ENCODE results near the gene PHLDB3. TPM values are rescaled to one million over a fixed set of nuclear protein-coding genes. Genes with fewer than 3 reads are reported as not detected.

Gene PHLDB3
- 20.8 and 31.5 TPM in 2 replicates for total RNA-seq

GRCh38 chr19:43504426-43505185 lies at the start of gene PHLDB3:
TSS of gene PHLDB3 (minus strand) at chr19:43504746. CDS start at chr19:43504118, 628 bp downstream.

GRCh38 chr19:43532962-43533545 lies 28.5 kb upstream of the PHLDB3 start, which contains the start of gene ZNF575:
TSS of gene ZNF575 (plus strand) at chr19:43533188. CDS start at chr19:43534423, 1,235 bp downstream.

GRCh38 chr19:43526884-43527859 lies 22.6 kb upstream of the PHLDB3 start, which contains the start of gene ETHE1:
TSS of gene ETHE1 (minus strand) at chr19:43527201. CDS start at chr19:43527177, 24 bp downstream.

GRCh38 chr19:43465468-43466120 lies 39.0 kb downstream of the PHLDB3 start, which contains the start of gene LYPD3:
TSS of gene LYPD3 (minus strand) at chr19:43465608. CDS start at chr19:43465571, 37 bp downstream.

Other genes starting within 250 kb of the PHLDB3 start
- gene PSG9, start 235.2 kb downstream of the PHLDB3 start, total RNA-seq = not detected in 2 replicates
- 0.34 and 0.85 TPM in 2 replicates for gene CD177, start 151.1 kb downstream of the PHLDB3 start, total RNA-seq
- gene TEX101, start 89.9 kb downstream of the PHLDB3 start, total RNA-seq = not detected in 2 replicates
- gene LYPD3, start 39.1 kb downstream of the PHLDB3 start, total RNA-seq = 13.3 and 20.2 TPM in 2 replicates
- gene ETHE1, start 22.5 kb upstream of the PHLDB3 start, total RNA-seq = 112 and 236 TPM in 2 replicates
- under 0.01 and 0.07 TPM in 2 replicates for gene ZNF575, start 28.4 kb upstream of the PHLDB3 start, total RNA-seq
- 9.0 and 10.9 TPM in 2 replicates for gene XRCC1, start 70.8 kb upstream of the PHLDB3 start, total RNA-seq
- gene PINLYP, start 71.1 kb upstream of the PHLDB3 start, total RNA-seq = 0.50 and 1.4 TPM in 2 replicates
- gene IRGQ, start 91.4 kb upstream of the PHLDB3 start, total RNA-seq = 16.7 and 30.0 TPM in 2 replicates
- 9.2 TPM in 2 replicates for gene ZNF576, start 91.8 kb upstream of the PHLDB3 start, total RNA-seq
- gene SRRM5, start 107.3 kb upstream of the PHLDB3 start, total RNA-seq = 0.07 TPM in 1 of 2 replicates, not detected in the other
- 15.5 and 19.8 TPM in 2 replicates for gene ZNF428, start 114.9 kb upstream of the PHLDB3 start, total RNA-seq
- 11.6 and 18.7 TPM in 2 replicates for gene CADM4, start 135.1 kb upstream of the PHLDB3 start, total RNA-seq
- 60.8 and 78.7 TPM in 2 replicates for gene PLAUR, start 165.4 kb upstream of the PHLDB3 start, total RNA-seq
- not detected in 2 replicates for gene IRGC, start 211.3 kb upstream of the PHLDB3 start, total RNA-seq

Measured in nasal cavity respiratory epithelium epithelial cell of viscerocranial mucosa (primary cell).